Left lung (tissue), 10 donors: ENCODE results near the gene MTHFD2. TPM values are rescaled to one million over a fixed set of nuclear protein-coding genes. Genes with fewer than 3 reads are reported as not detected.

Experiments used
- ATAC-seq: fragments of 200-7000 bp; cut with Tn5 transposase; one replicate; pipeline ENCODE4 v1.9.1; 2020; ENCODE audit warnings: moderate library complexity
- DNase-seq, 4 donors: peaks; one replicate each; pipeline ENCODE4 v3.0.0-alpha.2; 2013 to 2020
- H3K27ac ChIP-seq, 2 donors: fragments of 200-600 bp; sonication (generic) in 1 of 2; one replicate each; pipeline versions ENCODE4 v1.5.0 to v1.8.0; 2020 to 2021
- H3K27me3 ChIP-seq, 2 donors: fragments of 200-600 bp; sonication (generic) in 1 of 2; one replicate each; pipeline versions ENCODE4 v1.5.0 to v1.8.0; 2020 to 2021
- H3K36me3 ChIP-seq, 2 donors: fragments of 200-600 bp; sonication (generic) in 1 of 2; one replicate each; pipeline versions ENCODE4 v1.5.0 to v1.8.0; 2020 to 2021
- H3K4me1 ChIP-seq, 2 donors: fragments of 200-600 bp; one replicate each; pipeline ENCODE4 v1.8.0; 2021
- H3K4me3 ChIP-seq, 2 donors: fragments of 200-600 bp; sonication (generic) in 1 of 2; one replicate each; pipeline versions ENCODE4 v1.5.0 to v1.8.0; 2020 to 2021; ENCODE audit warnings: mild to moderate bottlenecking in 1 of 2
- H3K9me3 ChIP-seq, 2 donors: fragments of 200-600 bp; sonication (generic) in 1 of 2; one replicate each; pipeline versions ENCODE4 v1.5.0 to v1.8.0; 2020 to 2021
- intact Hi-C, 2 donors: fragments of 100-400 bp; cut with DNase I; formaldehyde crosslinking; loops; one replicate each; pipeline versions ENCODE4 v1.11.2 to v1.14.2; 2022
- polyA plus RNA-seq, 6 donors: library from polyadenylated mRNA; unstranded; fragments of 120-200 nt; gene quantifications; one replicate each; pipeline ENCODE4 v1.2.1, GENCODE V29; 2013; ENCODE audit not compliant: insufficient read length in 6 of 6
- total RNA-seq, 2 donors: library from RNA; stranded (reverse); fragmentation: NEBNext Ultra II Directional; extraction: Animal tissue kit (Norgen Biotek cat#: 25700); gene quantifications; one replicate each; pipeline ENCODE4 v1.2.1, GENCODE V29; 2021
- TF ChIP-seq, protein P1 (sequence below), 2 donors: fragments of 200-600 bp; sonication (generic) in 1 of 2; IDR thresholded peaks; one replicate each; pipeline versions ENCODE4 v1.5.0 to v1.8.0; 2021; ENCODE audit warnings: antibody characterized with exemption in 2 of 2
- donor health status: DM: no; HTN: yes; CAD: no.
- donor health status: DM: no; HTN: no; CAD: no.

MTHFD2 gene
- total and polyA plus RNA-seq, 8 donors: 12.8 to 81.2 (median 16.2) TPM

DNA sequence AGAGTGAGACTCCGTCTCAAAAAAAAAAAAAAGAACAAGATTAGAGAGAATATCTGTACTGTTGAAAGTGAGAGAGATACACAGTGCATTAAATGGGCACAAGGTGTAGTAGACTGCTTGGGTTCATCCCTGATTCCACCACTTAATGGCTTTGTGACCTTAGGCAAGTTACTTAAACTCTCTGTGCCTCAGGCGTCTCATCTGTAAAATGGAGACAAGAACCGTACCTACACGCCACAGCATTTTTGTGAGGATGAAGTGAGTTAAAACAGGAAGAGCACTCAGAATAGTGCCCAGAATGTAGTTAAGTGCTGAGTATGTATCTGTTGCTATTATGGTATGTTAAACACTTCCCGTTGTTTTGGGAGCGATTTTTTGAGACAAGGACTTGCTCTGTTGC lies 64.3 kb downstream of the MTHFD2 start:
- no peak for ATAC-seq
- TF ChIP-seq, protein P1, sequence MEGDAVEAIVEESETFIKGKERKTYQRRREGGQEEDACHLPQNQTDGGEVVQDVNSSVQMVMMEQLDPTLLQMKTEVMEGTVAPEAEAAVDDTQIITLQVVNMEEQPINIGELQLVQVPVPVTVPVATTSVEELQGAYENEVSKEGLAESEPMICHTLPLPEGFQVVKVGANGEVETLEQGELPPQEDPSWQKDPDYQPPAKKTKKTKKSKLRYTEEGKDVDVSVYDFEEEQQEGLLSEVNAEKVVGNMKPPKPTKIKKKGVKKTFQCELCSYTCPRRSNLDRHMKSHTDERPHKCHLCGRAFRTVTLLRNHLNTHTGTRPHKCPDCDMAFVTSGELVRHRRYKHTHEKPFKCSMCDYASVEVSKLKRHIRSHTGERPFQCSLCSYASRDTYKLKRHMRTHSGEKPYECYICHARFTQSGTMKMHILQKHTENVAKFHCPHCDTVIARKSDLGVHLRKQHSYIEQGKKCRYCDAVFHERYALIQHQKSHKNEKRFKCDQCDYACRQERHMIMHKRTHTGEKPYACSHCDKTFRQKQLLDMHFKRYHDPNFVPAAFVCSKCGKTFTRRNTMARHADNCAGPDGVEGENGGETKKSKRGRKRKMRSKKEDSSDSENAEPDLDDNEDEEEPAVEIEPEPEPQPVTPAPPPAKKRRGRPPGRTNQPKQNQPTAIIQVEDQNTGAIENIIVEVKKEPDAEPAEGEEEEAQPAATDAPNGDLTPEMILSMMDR (IDR thresholded peaks at IDR 0.05): no peak
- Histone ChIP-seq H3K4me1 (no peaks in the 10 kb centered on the region), H3K27ac (no peak overlapping the region), H3K27me3 (no peaks in the 10 kb centered on the region), H3K36me3 (peaks cover 0 to 3% of the 10 kb centered on the region in 2 donors), H3K4me3 (no peak overlapping the region), H3K9me3 (no peaks in the 10 kb centered on the region)
- intact Hi-C loops: no loop called here
- DNase-seq: no peak

DNA sequence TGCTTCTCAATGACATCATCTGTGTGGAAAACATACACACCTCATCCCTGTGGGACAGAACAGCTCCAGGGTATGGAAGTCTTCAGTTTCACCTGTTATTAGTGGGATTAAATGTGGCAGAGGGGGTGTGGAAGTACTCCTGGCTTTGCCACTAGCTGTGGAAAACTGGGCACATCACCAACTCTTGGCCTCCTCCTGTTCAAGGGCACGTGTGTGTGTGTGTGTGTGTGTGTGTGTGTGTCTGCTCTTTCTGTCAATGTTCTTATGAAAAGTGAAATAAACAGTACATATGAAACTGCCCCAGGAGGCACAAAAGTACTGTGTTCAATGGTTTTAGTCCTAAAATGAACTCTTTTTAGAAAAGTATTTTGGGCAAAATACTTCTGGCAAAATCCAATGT lies 65.9 kb downstream of the MTHFD2 start:
- ATAC-seq: no peak

DNA sequence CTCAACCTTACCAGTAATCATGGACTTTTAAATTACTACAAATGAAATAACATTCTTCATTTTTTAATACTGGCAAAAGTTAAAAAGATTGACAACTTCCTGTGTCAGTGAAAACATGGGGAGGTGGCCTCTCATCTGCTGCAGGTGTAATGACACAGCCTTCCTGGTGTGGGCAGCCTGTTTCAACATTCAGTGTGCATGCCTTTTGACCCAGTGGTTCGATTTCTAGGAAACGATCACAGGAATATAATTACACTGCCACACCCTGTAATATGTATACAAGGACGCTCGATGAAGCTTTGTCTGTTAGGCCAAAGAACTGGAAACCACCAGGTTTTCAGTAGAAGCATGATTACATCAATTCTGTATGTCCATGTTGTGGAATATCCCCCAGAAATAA lies 68.7 kb downstream of the MTHFD2 start:
- Histone ChIP-seq H3K27ac (no peak overlapping the region), H3K27me3 (no peaks in the 10 kb centered on the region), H3K36me3 (peaks cover 0 to 3% of the 10 kb centered on the region in 2 donors), H3K4me1 (no peaks in the 10 kb centered on the region), H3K4me3 (no peak overlapping the region), H3K9me3 (no peaks in the 10 kb centered on the region)
- DNase-seq (no peak), ATAC-seq (peak; percentile 90)
- TF ChIP-seq, protein P1 (IDR thresholded peaks at IDR 0.05): peak in 1 of 2 donors; percentile 10
- intact Hi-C loops: no loop called here

More for the DNA sequence above, 65.9 kb downstream of the MTHFD2 start:
- DNase-seq: no peak
- no peaks in the 10 kb centered on the region for H3K4me1 ChIP-seq
- no peak overlapping the region for H3K27ac ChIP-seq
- intact Hi-C loops: no loop called here
- TF ChIP-seq, protein P1 (IDR thresholded peaks at IDR 0.05): no peak
- H3K36me3 ChIP-seq: peaks cover 0 to 3% of the 10 kb centered on the region in 2 donors
- no peak overlapping the region for H3K4me3 ChIP-seq
- H3K9me3 ChIP-seq: no peaks in the 10 kb centered on the region
- H3K27me3 ChIP-seq: no peaks in the 10 kb centered on the region

Other genes starting within 250 kb of the MTHFD2 start
- 10 to 100 TPM; 16.6 to 32.1 TPM for gene TET3, start 213.7 kb upstream of the MTHFD2 start, total RNA-seq
- 10 to 100 TPM; 18.9 to 22.8 (median 19.7) TPM for gene TET3, start 213.7 kb upstream of the MTHFD2 start, polyA plus RNA-seq
- gene BOLA3, start 50.7 kb upstream of the MTHFD2 start, total RNA-seq: 10 to 100 TPM; 34.7 to 39.6 TPM
- gene BOLA3, start 50.7 kb upstream of the MTHFD2 start, polyA plus RNA-seq: 10 to 100 TPM; 16.5 to 25.5 (median 19.3) TPM
- gene MOB1A, start 19.7 kb upstream of the MTHFD2 start, total RNA-seq: 100 to 1,000 TPM; 120 to 154 TPM
- 10 to 100 TPM; 78.8 to 94.5 (median 83.9) TPM for gene MOB1A, start 19.7 kb upstream of the MTHFD2 start, polyA plus RNA-seq
- 1 to 10 TPM; 2.0 to 8.2 TPM for gene SLC4A5, start 144.8 kb downstream of the MTHFD2 start, total RNA-seq
- 10 to 100 TPM in 2 of 6 donors, 1 to 10 TPM in 4; 6.6 to 13.8 (median 8.0) TPM for gene SLC4A5, start 144.8 kb downstream of the MTHFD2 start, polyA plus RNA-seq
- gene DCTN1, start 181.7 kb downstream of the MTHFD2 start, total RNA-seq: 100 to 1,000 TPM; 121 to 132 TPM
- gene DCTN1, start 181.7 kb downstream of the MTHFD2 start, polyA plus RNA-seq: 100 to 1,000 TPM; 139 to 162 (median 153) TPM
- gene C2orf81, start 223.0 kb downstream of the MTHFD2 start, total RNA-seq: 1 to 10 TPM; 2.8 to 3.4 TPM
- gene C2orf81, start 223.0 kb downstream of the MTHFD2 start, polyA plus RNA-seq: 1 to 10 TPM; 4.4 to 5.7 (median 5.2) TPM
- gene WDR54, start 223.1 kb downstream of the MTHFD2 start, total RNA-seq: 10 to 100 TPM in 1 of 2 donors, 1 to 10 TPM in 1; 9.2 to 17.7 TPM
- gene WDR54, start 223.1 kb downstream of the MTHFD2 start, polyA plus RNA-seq: 10 to 100 TPM; 29.9 to 39.6 (median 36.9) TPM
- 10 to 100 TPM; 29.6 to 37.0 TPM for gene RTKN, start 243.3 kb downstream of the MTHFD2 start, total RNA-seq
- gene RTKN, start 243.3 kb downstream of the MTHFD2 start, polyA plus RNA-seq: 10 to 100 TPM; 42.0 to 59.5 (median 56.3) TPM